Transverse colon (tissue), 3 donors: ENCODE measurements around the gene WDR45.

Source experiments
- POLR2A ChIP-seq: fragments of 450-650 bp; IDR thresholded peaks from one replicate; pipeline ENCODE4 v1.6.1; 2016; ENCODE audit warnings: antibody characterized with exemption, mild to moderate bottlenecking, moderate library complexity
- TF ChIP-seq, protein P1 (sequence below), 5 experiments: fragments of 200-600 bp in 3 of 5; fragments of 450-650 bp in 2 of 5; sonication (generic) in 3 of 5; IDR thresholded peaks; 1 replicate in 2 of 5; 2 replicates in 3 of 5; pipeline ENCODE4 v1.5.1; 2016 to 2017; ENCODE audit warnings: antibody characterized with exemption in 5 of 5, inconsistent platforms in 3 of 5, mild to moderate bottlenecking in 2 of 5, moderate library complexity in 1 of 5

DNA sequence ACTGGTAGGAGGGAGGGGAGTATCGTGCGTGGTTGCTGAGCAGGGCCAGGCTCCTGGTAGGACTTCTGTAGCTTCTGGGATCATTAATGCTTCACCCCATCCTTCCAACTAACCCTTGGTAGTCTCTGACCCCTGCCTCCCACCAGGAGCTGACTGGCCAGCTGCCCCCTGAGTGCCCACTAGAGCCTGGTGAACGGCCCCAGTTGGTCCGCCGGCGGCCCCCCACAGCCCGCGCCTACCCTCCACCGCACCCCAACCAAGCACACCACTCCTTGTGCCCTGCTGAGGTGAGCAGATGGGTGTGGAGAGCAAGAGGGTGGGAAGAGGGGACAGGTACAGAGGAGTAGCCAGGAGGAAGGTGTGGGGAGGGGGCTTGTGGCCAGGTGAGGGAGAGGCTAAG lies 16.0 kb downstream of the WDR45 start:
- TF ChIP-seq, protein P1, sequence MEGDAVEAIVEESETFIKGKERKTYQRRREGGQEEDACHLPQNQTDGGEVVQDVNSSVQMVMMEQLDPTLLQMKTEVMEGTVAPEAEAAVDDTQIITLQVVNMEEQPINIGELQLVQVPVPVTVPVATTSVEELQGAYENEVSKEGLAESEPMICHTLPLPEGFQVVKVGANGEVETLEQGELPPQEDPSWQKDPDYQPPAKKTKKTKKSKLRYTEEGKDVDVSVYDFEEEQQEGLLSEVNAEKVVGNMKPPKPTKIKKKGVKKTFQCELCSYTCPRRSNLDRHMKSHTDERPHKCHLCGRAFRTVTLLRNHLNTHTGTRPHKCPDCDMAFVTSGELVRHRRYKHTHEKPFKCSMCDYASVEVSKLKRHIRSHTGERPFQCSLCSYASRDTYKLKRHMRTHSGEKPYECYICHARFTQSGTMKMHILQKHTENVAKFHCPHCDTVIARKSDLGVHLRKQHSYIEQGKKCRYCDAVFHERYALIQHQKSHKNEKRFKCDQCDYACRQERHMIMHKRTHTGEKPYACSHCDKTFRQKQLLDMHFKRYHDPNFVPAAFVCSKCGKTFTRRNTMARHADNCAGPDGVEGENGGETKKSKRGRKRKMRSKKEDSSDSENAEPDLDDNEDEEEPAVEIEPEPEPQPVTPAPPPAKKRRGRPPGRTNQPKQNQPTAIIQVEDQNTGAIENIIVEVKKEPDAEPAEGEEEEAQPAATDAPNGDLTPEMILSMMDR (IDR thresholded peaks at IDR 0.05) = no peak
- no peak for TF ChIP-seq POLR2A
